Measurements from ENCODE around the gene C1GALT1C1L.

C1GALT1C1L gene

DNA sequence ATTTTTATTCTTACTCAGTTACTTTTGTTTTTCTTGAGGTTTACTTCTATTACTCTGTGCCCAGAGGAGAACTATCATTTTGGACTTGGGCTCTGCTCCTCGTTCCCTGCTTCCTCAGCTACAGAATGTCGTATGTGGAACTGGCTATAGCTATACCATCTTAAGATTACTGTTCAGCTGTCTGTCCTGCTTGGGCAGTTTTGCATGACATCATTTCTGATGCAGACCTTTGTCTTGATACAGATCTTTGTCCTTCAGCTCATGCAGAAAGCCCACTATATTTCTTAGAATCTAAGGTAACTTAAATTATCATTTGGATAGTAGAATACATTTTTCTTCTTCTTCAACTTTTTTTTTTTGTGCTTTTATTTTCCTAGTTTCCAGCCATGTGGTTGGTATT lies 13.8 kb upstream of the C1GALT1C1L start:
- no peak for TF ChIP-seq FOXP2 (optimal IDR thresholded peaks at IDR 0.05; ENCODE audit: borderline replicate concordance, extremely low read depth, extremely low read length, insufficient read depth)
- no peak for TF ChIP-seq POLR2AphosphoS5 (IDR thresholded peaks at IDR 0.05; ENCODE audit: low read depth, low read length)
- TF ChIP-seq, protein P1, sequence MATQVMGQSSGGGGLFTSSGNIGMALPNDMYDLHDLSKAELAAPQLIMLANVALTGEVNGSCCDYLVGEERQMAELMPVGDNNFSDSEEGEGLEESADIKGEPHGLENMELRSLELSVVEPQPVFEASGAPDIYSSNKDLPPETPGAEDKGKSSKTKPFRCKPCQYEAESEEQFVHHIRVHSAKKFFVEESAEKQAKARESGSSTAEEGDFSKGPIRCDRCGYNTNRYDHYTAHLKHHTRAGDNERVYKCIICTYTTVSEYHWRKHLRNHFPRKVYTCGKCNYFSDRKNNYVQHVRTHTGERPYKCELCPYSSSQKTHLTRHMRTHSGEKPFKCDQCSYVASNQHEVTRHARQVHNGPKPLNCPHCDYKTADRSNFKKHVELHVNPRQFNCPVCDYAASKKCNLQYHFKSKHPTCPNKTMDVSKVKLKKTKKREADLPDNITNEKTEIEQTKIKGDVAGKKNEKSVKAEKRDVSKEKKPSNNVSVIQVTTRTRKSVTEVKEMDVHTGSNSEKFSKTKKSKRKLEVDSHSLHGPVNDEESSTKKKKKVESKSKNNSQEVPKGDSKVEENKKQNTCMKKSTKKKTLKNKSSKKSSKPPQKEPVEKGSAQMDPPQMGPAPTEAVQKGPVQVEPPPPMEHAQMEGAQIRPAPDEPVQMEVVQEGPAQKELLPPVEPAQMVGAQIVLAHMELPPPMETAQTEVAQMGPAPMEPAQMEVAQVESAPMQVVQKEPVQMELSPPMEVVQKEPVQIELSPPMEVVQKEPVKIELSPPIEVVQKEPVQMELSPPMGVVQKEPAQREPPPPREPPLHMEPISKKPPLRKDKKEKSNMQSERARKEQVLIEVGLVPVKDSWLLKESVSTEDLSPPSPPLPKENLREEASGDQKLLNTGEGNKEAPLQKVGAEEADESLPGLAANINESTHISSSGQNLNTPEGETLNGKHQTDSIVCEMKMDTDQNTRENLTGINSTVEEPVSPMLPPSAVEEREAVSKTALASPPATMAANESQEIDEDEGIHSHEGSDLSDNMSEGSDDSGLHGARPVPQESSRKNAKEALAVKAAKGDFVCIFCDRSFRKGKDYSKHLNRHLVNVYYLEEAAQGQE (IDR thresholded peaks at IDR 0.05; ENCODE audit: insufficient read depth in 1 of 2, low read depth in 2 of 2, low read length in 2 of 2): no peak
- no peak for TF ChIP-seq TAF1 (IDR thresholded peaks at IDR 0.05; ENCODE audit: borderline replicate concordance, insufficient read depth, low read length)
- no peak for TF ChIP-seq SIN3A (IDR thresholded peaks at IDR 0.05; ENCODE audit: borderline replicate concordance, insufficient read depth, low read length)

DNA sequence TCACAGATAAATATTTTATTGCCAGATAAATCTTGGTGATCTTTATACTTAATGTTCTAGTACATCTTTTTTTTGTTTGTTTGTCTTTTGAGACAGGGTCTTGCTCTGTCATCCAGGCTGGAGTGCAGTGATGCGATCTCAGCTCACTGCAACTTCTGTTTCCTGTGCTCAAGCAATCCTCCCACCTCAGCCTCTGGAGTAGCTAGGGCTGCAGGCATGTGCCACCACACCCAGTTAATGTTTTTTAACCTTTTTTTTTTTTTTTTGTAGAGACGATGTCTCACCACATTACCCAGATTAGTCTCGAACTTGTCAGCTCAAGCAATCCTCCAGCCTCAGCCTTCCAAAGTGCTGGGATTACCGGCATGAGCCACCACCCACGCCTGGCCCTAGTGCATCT lies 9.1 kb upstream of the C1GALT1C1L start:
- TF ChIP-seq SIN3A (IDR thresholded peaks at IDR 0.05; ENCODE audit: borderline replicate concordance, insufficient read depth, low read length) (no peak), POLR2AphosphoS5 (IDR thresholded peaks at IDR 0.05; ENCODE audit: low read depth, low read length) (no peak), TAF1 (IDR thresholded peaks at IDR 0.05; ENCODE audit: borderline replicate concordance, insufficient read depth, low read length) (no peak), FOXP2 (optimal IDR thresholded peaks at IDR 0.05; ENCODE audit: borderline replicate concordance, extremely low read depth, extremely low read length, insufficient read depth) (no peak)
- TF ChIP-seq, protein P1 (IDR thresholded peaks at IDR 0.05; ENCODE audit: insufficient read depth in 1 of 2, low read depth in 2 of 2, low read length in 2 of 2): no peak

DNA sequence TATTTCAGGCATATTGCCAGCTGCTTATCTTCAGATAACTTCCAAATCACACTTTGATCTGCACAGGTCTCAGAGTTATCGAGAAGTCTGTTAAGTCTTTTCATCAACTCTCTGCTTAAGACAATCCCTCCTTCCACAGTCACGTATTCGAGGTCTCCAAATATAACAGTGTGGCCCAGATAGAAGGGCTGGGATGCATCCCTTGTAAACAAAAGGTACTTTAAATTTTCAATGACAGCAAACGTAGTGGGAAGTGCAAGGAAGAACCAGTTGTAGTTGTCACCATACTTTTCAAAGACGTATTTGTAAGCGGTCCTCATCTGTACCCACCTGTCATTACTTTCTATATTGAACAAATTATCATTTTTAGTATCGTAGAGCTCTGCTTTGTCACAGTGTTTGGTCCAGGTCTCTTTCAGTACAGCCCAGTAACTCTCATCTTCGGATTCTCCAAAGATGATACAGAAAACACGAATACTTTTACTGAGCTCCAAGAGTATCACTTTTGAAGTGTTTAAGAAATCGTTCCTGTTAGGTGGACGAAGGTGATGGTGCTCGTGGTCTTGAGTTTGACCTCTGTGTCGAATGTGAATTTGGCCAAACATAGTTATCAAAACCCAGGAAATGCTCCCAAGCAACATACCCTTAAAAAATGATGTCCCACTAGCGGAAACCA lies 445 bp downstream of the C1GALT1C1L start:
- TF ChIP-seq SIN3A (IDR thresholded peaks at IDR 0.05; ENCODE audit: borderline replicate concordance, insufficient read depth, low read length) (no peak), FOXP2 (optimal IDR thresholded peaks at IDR 0.05; ENCODE audit: borderline replicate concordance, extremely low read depth, extremely low read length, insufficient read depth) (no peak), TAF1 (IDR thresholded peaks at IDR 0.05; ENCODE audit: borderline replicate concordance, insufficient read depth, low read length) (no peak), POLR2AphosphoS5 (IDR thresholded peaks at IDR 0.05; ENCODE audit: low read depth, low read length) (no peak)
- TF ChIP-seq, protein P1 (IDR thresholded peaks at IDR 0.05; ENCODE audit: insufficient read depth in 1 of 2, low read depth in 2 of 2, low read length in 2 of 2): no peak

DNA sequence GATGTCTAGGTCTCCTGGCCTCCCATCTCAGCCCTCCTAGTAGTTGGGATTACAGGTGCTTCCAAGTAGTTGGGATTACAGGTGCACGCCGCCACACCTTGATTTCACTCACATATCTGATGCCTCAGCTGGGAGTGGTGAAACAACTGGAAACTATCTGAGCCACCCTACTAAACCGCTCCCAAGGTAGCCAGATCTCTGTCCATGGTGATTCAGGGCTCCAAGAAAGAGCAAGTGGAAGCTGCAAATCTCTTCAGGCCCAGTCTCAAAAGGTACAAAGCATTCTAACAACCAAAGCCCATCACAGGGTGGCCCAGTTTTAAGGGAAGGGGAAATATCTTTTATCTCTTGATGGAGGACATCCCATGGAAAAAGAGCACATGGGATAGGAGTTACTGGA lies 19.0 kb downstream of the C1GALT1C1L start:
- TF ChIP-seq SIN3A (IDR thresholded peaks at IDR 0.05; ENCODE audit: borderline replicate concordance, insufficient read depth, low read length) (no peak), POLR2AphosphoS5 (IDR thresholded peaks at IDR 0.05; ENCODE audit: low read depth, low read length) (no peak), TAF1 (IDR thresholded peaks at IDR 0.05; ENCODE audit: borderline replicate concordance, insufficient read depth, low read length) (no peak), FOXP2 (optimal IDR thresholded peaks at IDR 0.05; ENCODE audit: borderline replicate concordance, extremely low read depth, extremely low read length, insufficient read depth) (no peak)
- TF ChIP-seq, protein P1 (IDR thresholded peaks at IDR 0.05; ENCODE audit: insufficient read depth in 1 of 2, low read depth in 2 of 2, low read length in 2 of 2): peak in 1 of 2 experiments; percentile 76; a peak in 2 of 4 replicates

All from PFSK-1 (cell line).